KMS-11 (cell line): ENCODE results near the gene CRKL.

Experiments
- H2AFZ ChIP-seq: fragments of 200-600 bp; sonication (generic); 2 replicates; pipeline ENCODE4 v1.6.1; 2016; ENCODE audit warnings: antibody characterized with exemption, mixed run types, low read depth
- H3K27ac ChIP-seq: fragments of 200-600 bp; sonication (generic); 2 replicates; pipeline ENCODE4 v1.6.1; 2016; ENCODE audit warnings: mild to moderate bottlenecking, mixed run types
- H3K27me3 ChIP-seq: fragments of 200-600 bp; sonication (generic); 2 replicates; pipeline ENCODE4 v1.6.1; 2017; ENCODE audit warnings: mild to moderate bottlenecking, low read depth, mixed run types, moderate library complexity; ENCODE audit not compliant: insufficient read depth
- H3K36me3 ChIP-seq: fragments of 200-600 bp; sonication (generic); 2 replicates; pipeline ENCODE4 v1.6.1; 2017; ENCODE audit warnings: mild to moderate bottlenecking, mixed run types; ENCODE audit not compliant: insufficient read depth
- H3K4me1 ChIP-seq: fragments of 200-600 bp; sonication (generic); 2 replicates; pipeline ENCODE4 v1.6.1; 2016; ENCODE audit warnings: mild to moderate bottlenecking, low read depth, mixed run types; ENCODE audit not compliant: poor library complexity, severe bottlenecking
- H3K4me2 ChIP-seq: fragments of 200-600 bp; sonication (generic); 2 replicates; pipeline ENCODE4 v1.7.0; 2016; ENCODE audit warnings: mild to moderate bottlenecking, mixed run types
- H3K4me3 ChIP-seq: fragments of 200-600 bp; sonication (generic); IDR thresholded peaks from 2 replicates; pipeline ENCODE4 v1.6.1; 2017; ENCODE audit warnings: low read depth, low read length, mixed read lengths; ENCODE audit not compliant: insufficient read depth
- H3K79me2 ChIP-seq: fragments of 200-600 bp; sonication (generic); 2 replicates; pipeline ENCODE4 v1.6.1; 2016; ENCODE audit warnings: low read depth, mixed run types; ENCODE audit not compliant: insufficient read depth
- H3K9ac ChIP-seq: fragments of 200-600 bp; sonication (generic); 2 replicates; pipeline ENCODE4 v1.6.1; 2016; ENCODE audit warnings: mild to moderate bottlenecking, mixed run types
- H4K20me1 ChIP-seq: fragments of 200-600 bp; sonication (generic); 2 replicates; pipeline ENCODE4 v1.6.1; 2016; ENCODE audit warnings: mild to moderate bottlenecking, mixed run types; ENCODE audit not compliant: insufficient read depth
- CTCF ChIP-seq: fragments of 200-600 bp; sonication (generic); conservative IDR thresholded peaks from 2 replicates; pipeline ENCODE4 v1.6.1; 2017; ENCODE audit warnings: low read depth, mild to moderate bottlenecking, antibody characterized with exemption, low read length, moderate library complexity, mixed read lengths

The CRKL gene

GRCh38 chr22:20948989-20949388 is 31.8 kb downstream of the CRKL start:
- peaks cover 12% of the 10 kb centered on the region; the same call in 1 of the 2 replicates for H4K20me1 ChIP-seq

GRCh38 chr22:20949698-20950183 is 32.5 kb downstream of the CRKL start:
- Histone ChIP-seq H3K4me3 (no peak overlapping the region), H3K4me1 (no peaks in the 10 kb centered on the region), H3K27me3 (no peaks in the 10 kb centered on the region), H3K27ac (no peak overlapping the region), H2AFZ (no peak overlapping the region), H3K36me3 (no peaks in the 10 kb centered on the region; the same call in 1 of the 2 replicates), H3K4me2 (no peak overlapping the region), H4K20me1 (peaks cover 12% of the 10 kb centered on the region; the same call in 1 of the 2 replicates), H3K9ac (no peak overlapping the region), H3K79me2 (peaks cover 60% of the 10 kb centered on the region)
- TF ChIP-seq CTCF = no peak

More at GRCh38 chr22:20948989-20949388, 31.8 kb downstream of the CRKL start:
- Histone ChIP-seq H3K27me3 (no peaks in the 10 kb centered on the region), H3K79me2 (peaks cover 67% of the 10 kb centered on the region), H2AFZ (no peak overlapping the region), H3K9ac (no peak overlapping the region), H3K4me3 (no peak overlapping the region), H3K36me3 (no peaks in the 10 kb centered on the region; the same call in 1 of the 2 replicates), H3K4me2 (no peak overlapping the region), H3K4me1 (no peaks in the 10 kb centered on the region), H3K27ac (no peak overlapping the region)
- no peak for TF ChIP-seq CTCF

- Histone ChIP-seq H3K27ac (no peak overlapping the region), H3K79me2 (peaks cover 44% of the 10 kb centered on the region), H2AFZ (no peak overlapping the region), H3K9ac (no peak overlapping the region), H3K4me3 (no peak overlapping the region), H3K4me2 (no peak overlapping the region), H3K36me3 (no peaks in the 10 kb centered on the region; the same call in 1 of the 2 replicates), H3K4me1 (no peaks in the 10 kb centered on the region), H3K27me3 (no peaks in the 10 kb centered on the region), H4K20me1 (peaks cover 7% of the 10 kb centered on the region; the same call in 1 of the 2 replicates)
- no peak for TF ChIP-seq CTCF
These were observed 34.1 kb downstream of the CRKL start for GRCh38 chr22:20951151-20951931.

GRCh38 chr22:20951932-20952380 is 34.7 kb downstream of the CRKL start:
- H3K4me3 ChIP-seq = no peak overlapping the region
- no peaks in the 10 kb centered on the region; the same call in 1 of the 2 replicates for H3K36me3 ChIP-seq
- H3K27me3 ChIP-seq = no peaks in the 10 kb centered on the region
- TF ChIP-seq CTCF = no peak
- no peak overlapping the region for H3K9ac ChIP-seq
- no peak overlapping the region for H3K27ac ChIP-seq
- H3K4me1 ChIP-seq = no peaks in the 10 kb centered on the region
- H2AFZ ChIP-seq = no peak overlapping the region
- H4K20me1 ChIP-seq = peaks cover 3% of the 10 kb centered on the region; the same call in 1 of the 2 replicates
- H3K79me2 ChIP-seq = peaks cover 38% of the 10 kb centered on the region
- no peak overlapping the region for H3K4me2 ChIP-seq
